Measurements from ENCODE around the gene DDB1. TPM values are rescaled to one million over a fixed set of nuclear protein-coding genes. Genes with fewer than 3 reads are reported as not detected.

The DDB1 gene
- total RNA-seq, 2 donors from 2014 or later = 122 to 144 TPM

DNA sequence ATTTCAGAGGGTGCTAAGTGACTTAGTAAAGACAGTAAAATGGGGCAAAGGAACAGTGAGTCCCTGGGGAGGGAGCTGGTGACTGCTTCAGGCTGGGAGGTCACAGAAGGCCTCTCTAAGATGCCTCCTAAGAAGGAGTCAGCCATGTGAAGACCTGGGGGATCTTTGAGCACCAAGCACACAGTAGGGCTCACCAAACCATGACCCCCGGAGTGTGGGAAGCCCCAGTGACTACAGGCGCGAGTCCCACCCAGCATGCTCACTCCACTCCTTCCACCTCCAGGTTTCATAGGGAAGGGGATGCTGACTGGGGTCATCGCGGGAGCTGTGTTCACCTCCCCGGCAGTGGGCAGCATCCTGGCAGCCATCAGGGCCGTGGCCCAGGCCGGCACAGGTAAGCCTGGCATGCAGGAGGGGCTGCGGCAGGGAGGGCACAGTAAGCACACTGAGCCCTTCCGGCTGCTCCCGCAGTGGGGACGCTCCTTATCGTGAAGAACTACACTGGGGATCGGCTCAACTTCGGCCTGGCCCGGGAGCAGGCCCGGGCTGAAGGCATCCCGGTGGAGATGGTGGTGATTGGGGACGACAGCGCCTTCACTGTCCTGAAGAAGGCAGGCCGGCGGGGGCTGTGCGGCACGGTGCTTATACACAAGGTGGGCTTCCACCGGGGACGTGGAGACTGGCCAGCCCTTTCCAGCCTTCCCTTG is 6.0 kb upstream of the DDB1 start:
- peaks cover 8% of the 10 kb centered on the region for H3K36me3 ChIP-seq
- DNase-seq (ENCODE audit: low spot score) (no peak), ATAC-seq (ENCODE audit: insufficient number of reproducible peaks, low FRiP score, low read depth) (no peak)

DNA sequence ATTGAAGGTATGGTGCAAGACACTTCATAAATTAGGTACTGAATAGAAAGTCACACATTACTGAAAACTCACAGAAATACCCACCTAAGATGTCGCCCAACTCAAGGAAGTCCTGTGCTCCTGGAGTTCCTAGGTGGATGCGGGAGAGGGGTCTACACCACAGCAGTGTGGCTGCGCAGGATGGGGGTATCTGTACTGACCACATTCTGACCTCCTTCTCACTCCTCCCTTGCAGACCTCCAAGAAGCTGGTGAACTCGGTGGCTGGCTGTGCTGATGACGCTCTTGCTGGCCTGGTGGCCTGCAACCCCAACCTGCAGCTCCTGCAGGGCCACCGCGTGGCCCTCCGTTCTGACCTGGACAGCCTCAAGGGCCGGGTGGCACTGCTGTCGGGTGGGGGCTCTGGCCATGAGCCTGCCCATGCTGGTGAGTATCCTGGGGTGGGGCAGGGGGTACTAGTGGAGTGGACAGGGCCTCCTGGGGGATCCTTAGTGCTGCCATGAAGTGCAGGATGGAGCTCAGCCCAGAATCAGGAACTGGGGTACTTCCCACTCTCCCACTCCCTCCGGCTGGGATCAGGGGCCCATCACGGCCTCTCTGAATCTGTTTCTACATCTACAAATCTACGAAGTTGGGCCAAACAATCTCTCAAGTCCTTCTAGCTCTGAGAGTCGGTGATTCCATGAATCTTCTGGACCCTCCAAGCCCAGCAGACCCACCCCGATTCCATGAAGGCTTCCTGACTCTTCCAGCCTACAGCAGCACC is 5.0 kb upstream of the DDB1 start:
- Histone ChIP-seq H3K4me3 (no peak overlapping the region), H3K9me3 (no peaks in the 10 kb centered on the region), H3K27me3 (replicated peaks; ENCODE audit: insufficient read depth) (no peaks in the 10 kb centered on the region), H3K4me1 (ENCODE audit: control insufficient read depth in 1 of 2, low read depth in 2 of 2) (peaks cover 0 to 6% of the 10 kb centered on the region in 2 donors), H3K36me3 (peaks cover 8% of the 10 kb centered on the region), H3K27ac (no peak overlapping the region)
- DNase-seq (ENCODE audit: low spot score) (no peak), ATAC-seq (ENCODE audit: insufficient number of reproducible peaks, low FRiP score, low read depth) (no peak)
- TF ChIP-seq, protein P1, sequence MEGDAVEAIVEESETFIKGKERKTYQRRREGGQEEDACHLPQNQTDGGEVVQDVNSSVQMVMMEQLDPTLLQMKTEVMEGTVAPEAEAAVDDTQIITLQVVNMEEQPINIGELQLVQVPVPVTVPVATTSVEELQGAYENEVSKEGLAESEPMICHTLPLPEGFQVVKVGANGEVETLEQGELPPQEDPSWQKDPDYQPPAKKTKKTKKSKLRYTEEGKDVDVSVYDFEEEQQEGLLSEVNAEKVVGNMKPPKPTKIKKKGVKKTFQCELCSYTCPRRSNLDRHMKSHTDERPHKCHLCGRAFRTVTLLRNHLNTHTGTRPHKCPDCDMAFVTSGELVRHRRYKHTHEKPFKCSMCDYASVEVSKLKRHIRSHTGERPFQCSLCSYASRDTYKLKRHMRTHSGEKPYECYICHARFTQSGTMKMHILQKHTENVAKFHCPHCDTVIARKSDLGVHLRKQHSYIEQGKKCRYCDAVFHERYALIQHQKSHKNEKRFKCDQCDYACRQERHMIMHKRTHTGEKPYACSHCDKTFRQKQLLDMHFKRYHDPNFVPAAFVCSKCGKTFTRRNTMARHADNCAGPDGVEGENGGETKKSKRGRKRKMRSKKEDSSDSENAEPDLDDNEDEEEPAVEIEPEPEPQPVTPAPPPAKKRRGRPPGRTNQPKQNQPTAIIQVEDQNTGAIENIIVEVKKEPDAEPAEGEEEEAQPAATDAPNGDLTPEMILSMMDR (IDR thresholded peaks at IDR 0.05) = no peak

More for the DNA sequence above, 6.0 kb upstream of the DDB1 start:
- no peak overlapping the region for H3K27ac ChIP-seq
- no peaks in the 10 kb centered on the region for H3K27me3 ChIP-seq (replicated peaks; ENCODE audit: insufficient read depth)
- TF ChIP-seq, protein P1 (IDR thresholded peaks at IDR 0.05) = no peak
- H3K9me3 ChIP-seq = no peaks in the 10 kb centered on the region
- H3K4me1 ChIP-seq (ENCODE audit: control insufficient read depth in 1 of 2, low read depth in 2 of 2) = no peaks in the 10 kb centered on the region
- no peak overlapping the region for H3K4me3 ChIP-seq

DNA sequence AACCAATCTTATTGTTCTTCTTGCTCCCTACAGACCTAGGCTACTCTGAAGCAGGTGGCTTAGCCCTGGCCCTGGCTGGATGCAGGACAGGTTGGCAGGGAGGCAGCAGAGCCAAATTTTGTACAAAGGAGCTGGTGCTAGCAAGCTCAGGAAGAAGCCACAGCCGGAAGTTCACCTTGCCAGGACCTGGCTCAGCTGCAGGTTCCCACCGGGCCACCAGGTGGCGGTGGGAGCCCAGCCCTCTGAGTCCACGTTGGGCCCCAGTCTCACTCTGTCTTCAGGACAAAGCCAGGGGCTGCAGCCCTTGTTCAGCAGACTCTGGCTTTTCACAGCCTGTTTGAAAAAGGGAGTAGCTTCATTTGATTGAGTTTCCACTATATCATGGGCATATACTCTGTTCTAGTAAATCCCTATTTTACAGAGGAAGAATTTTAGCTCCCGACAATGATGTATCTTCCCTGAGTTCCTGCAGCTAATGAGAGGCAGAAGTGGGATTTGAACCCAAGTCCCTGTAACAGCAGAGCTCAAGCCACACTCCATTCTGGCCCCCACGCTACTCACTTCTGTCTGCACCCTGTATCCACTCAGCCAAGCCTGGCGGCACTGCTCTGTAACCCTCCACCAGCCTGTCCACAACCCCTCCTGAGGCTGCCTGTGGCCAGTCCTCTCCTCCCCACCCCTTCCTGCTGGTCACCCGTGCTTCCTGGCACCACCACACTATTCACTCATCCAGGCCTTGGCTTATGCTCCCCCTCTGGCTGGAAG is 3.4 kb upstream of the DDB1 start:
- Histone ChIP-seq H3K27ac (peak overlapping the region in 1 of 2 donors; percentile 17), H3K9me3 (no peaks in the 10 kb centered on the region), H3K4me3 (no peak overlapping the region), H3K36me3 (no peaks in the 10 kb centered on the region), H3K4me1 (ENCODE audit: control insufficient read depth in 1 of 2, low read depth in 2 of 2) (peaks cover 7 to 16% of the 10 kb centered on the region in 2 donors), H3K27me3 (replicated peaks; ENCODE audit: insufficient read depth) (no peaks in the 10 kb centered on the region)
- DNase-seq (ENCODE audit: low spot score) = no peak
- ATAC-seq (ENCODE audit: insufficient number of reproducible peaks, low FRiP score, low read depth) = peak; percentile 33
- TF ChIP-seq, protein P1 (IDR thresholded peaks at IDR 0.05) = peak; percentile 98

DNA sequence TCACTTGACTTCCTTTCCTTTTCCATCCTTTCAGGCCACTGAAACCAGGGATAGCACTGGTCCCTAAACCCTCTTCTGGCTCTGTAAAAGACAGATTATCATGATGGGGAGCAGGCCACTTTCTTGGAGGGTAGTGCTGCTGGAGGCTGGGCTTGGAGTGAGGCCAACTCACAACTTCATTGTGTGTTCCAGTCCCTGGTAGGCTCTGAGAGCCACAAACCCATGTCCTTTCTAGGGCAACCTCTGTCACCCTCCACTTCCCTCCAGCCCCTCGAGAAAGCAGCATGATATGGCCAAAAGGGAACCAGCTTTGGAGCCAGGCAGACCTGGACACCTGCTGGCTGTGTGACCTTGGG is 2.4 kb upstream of the DDB1 start:
- no peak overlapping the region for H3K27ac ChIP-seq
- no peak for DNase-seq (ENCODE audit: low spot score)
- H3K4me1 ChIP-seq (ENCODE audit: control insufficient read depth in 1 of 2, low read depth in 2 of 2) = peaks cover 11 to 26% of the 10 kb centered on the region in 2 donors

More for the DNA sequence above, 2.4 kb upstream of the DDB1 start:
- Histone ChIP-seq H3K27me3 (replicated peaks; ENCODE audit: insufficient read depth) (no peaks in the 10 kb centered on the region), H3K36me3 (no peaks in the 10 kb centered on the region), H3K4me3 (no peak overlapping the region), H3K9me3 (no peaks in the 10 kb centered on the region)
- no peak for ATAC-seq (ENCODE audit: insufficient number of reproducible peaks, low FRiP score, low read depth)
- TF ChIP-seq, protein P1 (IDR thresholded peaks at IDR 0.05) = no peak

All from thoracic aorta (tissue), 2 donors.